ENCODE results near the gene LRCH1. TPM values are rescaled to one million over a fixed set of nuclear protein-coding genes. Genes with fewer than 3 reads are reported as not detected.

The LRCH1 gene
- total and polyA plus RNA-seq, 2 of the 4 experiments (the other 2 are of a cell fraction) = 7.0 to 8.8 TPM

DNA sequence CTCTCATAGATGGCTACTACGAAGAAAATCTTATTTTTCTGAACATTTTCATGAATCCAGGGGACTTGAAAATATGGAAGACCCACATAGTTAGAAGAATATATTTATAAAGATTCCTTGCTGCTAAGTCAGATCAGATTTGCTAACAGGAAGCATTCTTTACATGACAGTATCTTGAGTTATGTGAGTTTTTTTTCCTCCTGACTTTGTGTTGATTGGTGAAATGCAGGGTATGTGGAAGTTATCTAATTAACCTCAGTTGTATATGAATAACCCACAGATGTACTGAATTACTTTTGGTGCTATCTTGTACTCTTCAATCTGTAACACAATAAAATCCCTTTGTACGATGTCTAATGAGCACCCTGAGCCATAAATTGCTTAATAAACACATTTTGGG is 190.2 kb downstream of the LRCH1 start:
- no peak overlapping the region for H3K56ac ChIP-seq (ENCODE audit: extremely low read depth, insufficient read depth, low read length)
- no peak overlapping the region for H2AFZ ChIP-seq (replicated peaks; ENCODE audit: low read length, poor library complexity)
- peaks cover 6% of the 10 kb centered on the region; the same call in 1 of the 2 replicates for H3K9me1 ChIP-seq (ENCODE audit: insufficient read depth, low read length)
- no peak overlapping the region; the same call in 1 of the 2 replicates for H3K14ac ChIP-seq (replicated peaks; ENCODE audit: low read depth, low read length)
- H2AK5ac ChIP-seq (ENCODE audit: low read depth, low read length) = no peak overlapping the region
- ChIA-PET POLR2A (ENCODE audit: unreplicated experiment) (no interaction called here), CTCF (interaction anchor here (1.1 kb wide), 1 partner anchor 18 kb away, joined by 3 read pairs; no protein-coding TSS in a partner anchor)
- no peak overlapping the region for H3K9ac ChIP-seq (ENCODE audit: low read depth, low read length)
- no peak overlapping the region; the same call in 1 of the 2 replicates for H2BK20ac ChIP-seq (ENCODE audit: low read depth, low read length)
- no CpG with 5 or more reads among the region's 2 CpGs for WGBS, 2 experiments (ENCODE audit: extremely low coverage in 2 of 2, insufficient read length in 1 of 2)
- peak overlapping the region; percentile 35; the same call in 1 of the 2 replicates for H2BK120ac ChIP-seq (ENCODE audit: low read depth, low read length)
- dilution Hi-C loops (cut with HindIII; ENCODE audit: low sequenced_read_pairs, unreplicated experiment) (no loop called here), in situ Hi-C loops (cut with MboI; ENCODE audit: low sequenced_read_pairs) (no loop called here), intact Hi-C loops (cut with micrococcal nuclease) (no loop called here)
- ATAC-seq (ENCODE audit: low read depth) = peak; percentile 73
- no peak overlapping the region for H4K91ac ChIP-seq (ENCODE audit: insufficient read depth, low read depth, low read length)
- peaks cover 20% of the 10 kb centered on the region for H3K36me3 ChIP-seq (ENCODE audit: control insufficient read depth, insufficient read depth, low read length)
- peak overlapping the region; percentile 66; the same call in 1 of the 2 replicates for H3K18ac ChIP-seq (ENCODE audit: low read depth, low read length)
- no peak overlapping the region for H2BK15ac ChIP-seq (ENCODE audit: low read depth, low read length)
- H3K79me1 ChIP-seq (ENCODE audit: low read depth in 1 of 2, low read length in 2 of 2) = peaks cover 0 to 3% of the 10 kb centered on the region in 2 experiments; a peak in 2 of 4 replicates
- H3K4me3 ChIP-seq (ENCODE audit: insufficient read depth, low read depth, low read length) = no peak overlapping the region
- peaks cover 2% of the 10 kb centered on the region for H3K4me1 ChIP-seq (ENCODE audit: control insufficient read depth, insufficient read depth, low read length)
- no peak overlapping the region for H3K27ac ChIP-seq (ENCODE audit: insufficient read depth, low read length)
- H2AK9ac ChIP-seq (replicated peaks; ENCODE audit: low read depth, low read length, poor library complexity) = no peak overlapping the region
- peak; percentile 31 for DNase-seq
- H4K8ac ChIP-seq (ENCODE audit: low read depth in 2 of 2, low read length in 2 of 2) = peak overlapping the region in 1 of 2 experiments; percentile 49; a peak in 1 of 4 replicates
- H3K9me3 ChIP-seq (ENCODE audit: control insufficient read depth, insufficient read depth, low read length) = no peaks in the 10 kb centered on the region
- H3K23ac ChIP-seq (ENCODE audit: low read depth, low read length) = no peak overlapping the region
- TF ChIP-seq, protein P1, sequence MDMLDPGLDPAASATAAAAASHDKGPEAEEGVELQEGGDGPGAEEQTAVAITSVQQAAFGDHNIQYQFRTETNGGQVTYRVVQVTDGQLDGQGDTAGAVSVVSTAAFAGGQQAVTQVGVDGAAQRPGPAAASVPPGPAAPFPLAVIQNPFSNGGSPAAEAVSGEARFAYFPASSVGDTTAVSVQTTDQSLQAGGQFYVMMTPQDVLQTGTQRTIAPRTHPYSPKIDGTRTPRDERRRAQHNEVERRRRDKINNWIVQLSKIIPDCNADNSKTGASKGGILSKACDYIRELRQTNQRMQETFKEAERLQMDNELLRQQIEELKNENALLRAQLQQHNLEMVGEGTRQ (IDR thresholded peaks at IDR 0.05; ENCODE audit: low read depth, low read length) = no peak
- TF ChIP-seq MAFK (IDR thresholded peaks at IDR 0.05; ENCODE audit: low read depth, low read length) (0 out of 2 replicates have a peak, but pooled peaks have one; percentile 8), FOS (IDR thresholded peaks at IDR 0.05; ENCODE audit: low read depth, low read length) (no peak), CEBPB (IDR thresholded peaks at IDR 0.05; ENCODE audit: low read depth, low read length) (no peak)
- no peak overlapping the region for H3K4ac ChIP-seq (ENCODE audit: low read depth, low read length)
- H4K5ac ChIP-seq (ENCODE audit: low read depth, low read length) = no peak overlapping the region
- no peaks in the 10 kb centered on the region for H4K20me1 ChIP-seq (ENCODE audit: insufficient read depth, low read length)
- BruUV-seq (replicated peaks) = no TSS peak
- no peaks in the 10 kb centered on the region for H3K27me3 ChIP-seq (ENCODE audit: control insufficient read depth, insufficient read depth, low read length)
- H2BK5ac ChIP-seq (ENCODE audit: low read depth, low read length, poor library complexity, severe bottlenecking) = peak overlapping the region; percentile 4
- peak overlapping the region; percentile 65 for H3K4me2 ChIP-seq (ENCODE audit: low read depth, low read length)
